ENCODE measurements around the gene KDM2B. TPM values are rescaled to one million over a fixed set of nuclear protein-coding genes. Genes with fewer than 3 reads are reported as not detected.

KDM2B gene
- total RNA-seq (2013) = 35.3 TPM
- polyA plus RNA-seq = 10 to 100 TPM in 1 of 3 donors, 1 to 10 TPM in 2; 9.7 to 68.1 (median 9.7) TPM
- 60.5 and 95.7 TPM in 2 replicates for polyA minus RNA-seq
- total RNA-seq = 17.1 to 111 (median 64.5) reads per million in 11 experiments

DNA sequence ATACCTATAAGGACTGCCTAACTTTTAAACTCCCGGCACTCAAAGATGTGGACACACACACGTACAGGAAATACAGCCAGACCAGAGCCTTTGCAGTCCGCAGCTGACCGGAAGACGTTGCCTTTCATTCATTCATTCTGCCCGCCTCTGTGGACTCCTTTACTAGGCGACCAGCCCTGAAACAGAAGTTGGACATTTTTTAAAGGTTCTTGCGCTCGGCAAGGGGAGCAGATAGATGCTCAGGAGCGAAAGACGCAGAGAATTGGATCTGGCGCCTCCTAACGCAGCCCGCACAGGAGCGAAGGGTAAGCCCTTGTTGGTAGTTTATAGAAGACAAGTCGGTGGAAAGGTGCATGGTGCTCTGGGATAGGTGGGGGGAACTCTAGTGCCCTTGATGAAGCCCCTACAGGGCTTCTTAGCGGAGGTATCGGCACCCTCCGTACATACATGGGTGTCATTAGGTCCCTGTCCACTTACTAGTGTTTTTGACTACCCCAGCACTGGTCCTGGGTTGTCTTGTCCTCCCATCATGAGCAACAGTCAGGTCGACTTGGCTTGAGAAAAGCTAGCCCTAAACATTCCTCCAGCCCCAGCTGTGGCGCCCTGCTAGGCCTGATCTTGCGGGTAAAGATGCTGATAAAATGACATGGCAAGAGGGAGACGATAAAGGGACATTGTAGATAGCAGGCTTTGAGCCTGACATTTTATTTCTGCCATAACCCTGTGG lies at the start of gene KDM2B:
TSS of gene KDM2B (minus strand) at position 65 of the 727 bp plus-strand sequence. CDS start 112 bp downstream, outside the sequence.
- TF ChIP-seq, protein P1, sequence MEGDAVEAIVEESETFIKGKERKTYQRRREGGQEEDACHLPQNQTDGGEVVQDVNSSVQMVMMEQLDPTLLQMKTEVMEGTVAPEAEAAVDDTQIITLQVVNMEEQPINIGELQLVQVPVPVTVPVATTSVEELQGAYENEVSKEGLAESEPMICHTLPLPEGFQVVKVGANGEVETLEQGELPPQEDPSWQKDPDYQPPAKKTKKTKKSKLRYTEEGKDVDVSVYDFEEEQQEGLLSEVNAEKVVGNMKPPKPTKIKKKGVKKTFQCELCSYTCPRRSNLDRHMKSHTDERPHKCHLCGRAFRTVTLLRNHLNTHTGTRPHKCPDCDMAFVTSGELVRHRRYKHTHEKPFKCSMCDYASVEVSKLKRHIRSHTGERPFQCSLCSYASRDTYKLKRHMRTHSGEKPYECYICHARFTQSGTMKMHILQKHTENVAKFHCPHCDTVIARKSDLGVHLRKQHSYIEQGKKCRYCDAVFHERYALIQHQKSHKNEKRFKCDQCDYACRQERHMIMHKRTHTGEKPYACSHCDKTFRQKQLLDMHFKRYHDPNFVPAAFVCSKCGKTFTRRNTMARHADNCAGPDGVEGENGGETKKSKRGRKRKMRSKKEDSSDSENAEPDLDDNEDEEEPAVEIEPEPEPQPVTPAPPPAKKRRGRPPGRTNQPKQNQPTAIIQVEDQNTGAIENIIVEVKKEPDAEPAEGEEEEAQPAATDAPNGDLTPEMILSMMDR (IDR thresholded peaks at IDR 0.05) = no peak
- H3K36me3 Mint-ChIP-seq = no peaks in the 10 kb centered on the region
- no peaks in the 10 kb centered on the region for H4K20me1 ChIP-seq (ENCODE audit: insufficient read depth, low read length)
- 7% methylated on average over 21 of the region's 23 CpGs for WGBS (ENCODE audit: insufficient coverage)
- peak within 1 kb of the TSS; percentile 81 for H3K9ac ChIP-seq (ENCODE audit: insufficient read depth, low read length, poor library complexity, severe bottlenecking)
- peak within 1 kb of the TSS; percentile 93 for H2AFZ ChIP-seq (ENCODE audit: insufficient read depth, low read depth, low read length, poor library complexity, severe bottlenecking)
- peak within 1 kb of the TSS; percentile 90 to 98 (median 96) for H3K27ac Mint-ChIP-seq
- H3K9me3 ChIP-seq (replicated peaks in 1 of 2; ENCODE audit: control insufficient read depth in 1 of 2, insufficient read depth in 1 of 2, low read length in 2 of 2) = no peaks in the 10 kb centered on the region
- H3K36me3 ChIP-seq (replicated peaks in 1 of 2; ENCODE audit: control insufficient read depth in 1 of 2, insufficient read depth in 2 of 2, low read length in 2 of 2) = no peaks in the 10 kb centered on the region
- peaks cover 38% of the 10 kb centered on the region for H3K4me1 Mint-ChIP-seq
- peak within 1 kb of the TSS; percentile 93 to 98 for H3K4me3 Mint-ChIP-seq
- peak in 1 of 3 donors; percentile 37 for DNase-seq
- H3K27ac ChIP-seq (ENCODE audit: low read depth in 1 of 2, low read length in 2 of 2) = peak within 1 kb of the TSS; percentile 46 to 90
- H3K27me3 ChIP-seq (ENCODE audit: control insufficient read depth in 2 of 2, insufficient read depth in 2 of 2, low read length in 2 of 2) = no peaks in the 10 kb centered on the region
- H3K4me3 ChIP-seq (replicated peaks in 1 of 3; ENCODE audit: low read depth in 2 of 3, low read length in 3 of 3) = peak within 1 kb of the TSS; percentile 68 to 89 (median 69)
- peaks cover 51 to 59% of the 10 kb centered on the region in 2 donors for H3K4me1 ChIP-seq (ENCODE audit: control insufficient read depth in 1 of 2, insufficient read depth in 2 of 2, low read length in 2 of 2)
- H3K4me2 ChIP-seq (replicated peaks; ENCODE audit: extremely low read depth, low read length, poor library complexity, severe bottlenecking) = peak within 1 kb of the TSS; percentile 93
- H3K79me2 ChIP-seq (ENCODE audit: insufficient read depth, low read length) = no peaks in the 10 kb centered on the region
- peaks cover 4 to 12% (median 7%) of the 10 kb centered on the region in 3 donors for H3K27me3 Mint-ChIP-seq (ENCODE audit: low read depth in 3 of 3)
- intact Hi-C loops (cut with micrococcal nuclease) = loop anchor here (5.0 kb wide), 3 partner anchors 41 to 46 kb away; partner anchors contain the start of gene ORAI1 (in 1 of the 2)
- H3K9me3 Mint-ChIP-seq = no peaks in the 10 kb centered on the region

DNA sequence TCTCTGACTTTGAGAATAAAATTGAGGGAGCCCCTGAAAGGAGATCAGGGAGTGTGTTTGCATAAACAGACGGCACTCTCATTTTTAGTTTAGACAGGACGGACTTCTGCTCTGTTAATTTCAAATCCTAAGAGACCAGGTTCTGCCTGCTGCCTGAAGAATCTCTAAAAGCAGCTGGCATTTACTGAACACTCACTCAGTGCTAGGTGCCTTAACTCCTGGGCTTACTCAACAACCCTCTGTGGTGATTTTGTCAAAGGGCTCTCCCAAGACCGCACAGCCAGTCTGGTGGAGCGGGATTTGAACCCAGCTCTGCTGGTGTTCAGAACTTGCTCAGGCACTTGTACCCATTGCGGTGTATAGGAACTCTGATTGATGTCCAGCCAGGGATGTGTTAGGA lies 47.7 kb upstream of the KDM2B start:
- Mint-ChIP-seq H3K9me3 (no peaks in the 10 kb centered on the region), H3K4me3 (peak overlapping the region; percentile 90 to 94), H3K4me1 (peaks cover 67% of the 10 kb centered on the region), H3K36me3 (peaks cover 11 to 12% of the 10 kb centered on the region in 2 donors), H3K27me3 (ENCODE audit: low read depth in 3 of 3) (peaks cover 0 to 3% (median 0%) of the 10 kb centered on the region in 3 donors), H3K27ac (peak overlapping the region; percentile 88 to 96 (median 90))
- Histone ChIP-seq H3K79me2 (ENCODE audit: insufficient read depth, low read length) (peaks cover 65% of the 10 kb centered on the region), H3K27me3 (ENCODE audit: control insufficient read depth in 2 of 2, insufficient read depth in 2 of 2, low read length in 2 of 2) (no peaks in the 10 kb centered on the region), H3K4me1 (ENCODE audit: control insufficient read depth in 1 of 2, insufficient read depth in 2 of 2, low read length in 2 of 2) (peaks cover 53 to 67% of the 10 kb centered on the region in 2 donors), H3K36me3 (replicated peaks in 1 of 2; ENCODE audit: control insufficient read depth in 1 of 2, insufficient read depth in 2 of 2, low read length in 2 of 2) (peaks cover 0 to 6% of the 10 kb centered on the region in 2 donors), H3K4me2 (replicated peaks; ENCODE audit: extremely low read depth, low read length, poor library complexity, severe bottlenecking) (peak overlapping the region; percentile 93), H3K4me3 (replicated peaks in 1 of 3; ENCODE audit: low read depth in 2 of 3, low read length in 3 of 3) (peak overlapping the region; percentile 81 to 87 (median 86)), H3K9me3 (replicated peaks in 1 of 2; ENCODE audit: control insufficient read depth in 1 of 2, insufficient read depth in 1 of 2, low read length in 2 of 2) (no peaks in the 10 kb centered on the region), H3K27ac (ENCODE audit: low read depth in 1 of 2, low read length in 2 of 2) (no peak overlapping the region), H4K20me1 (ENCODE audit: insufficient read depth, low read length) (peaks cover 56% of the 10 kb centered on the region), H3K9ac (ENCODE audit: insufficient read depth, low read length, poor library complexity, severe bottlenecking) (no peak overlapping the region), H2AFZ (ENCODE audit: insufficient read depth, low read depth, low read length, poor library complexity, severe bottlenecking) (no peak overlapping the region)
- peak in 1 of 3 donors; percentile 20 for DNase-seq
- WGBS (ENCODE audit: insufficient coverage) = 35% methylated on average over 4 of the region's 5 CpGs
- intact Hi-C loops (cut with micrococcal nuclease) = loop anchor here (5.0 kb wide), 6 partner anchors 34 to 164 kb away; partner anchors contain the start of genes KDM2B (in 1 of the 2) and RHOF (in 1 of the 2)
- TF ChIP-seq, protein P1 (IDR thresholded peaks at IDR 0.05) = no peak

Measured in CD14-positive monocyte (primary cell).